Endothelial cell of umbilical vein (primary cell): ENCODE data around the gene NXPE3.

Experiments used
- CTCF ChIP-seq, 2 donors: IDR thresholded peaks; 1 replicate in 1 of 2; 2 replicates in 1 of 2; pipeline ENCODE4 v1.5.1; 2011; ENCODE audit warnings: low read length in 2 of 2, mild to moderate bottlenecking in 2 of 2, moderate library complexity in 2 of 2, control low read depth in 1 of 2, inconsistent platforms in 1 of 2, low read depth in 1 of 2; ENCODE audit not compliant: insufficient read depth in 1 of 2; ENCODE audit errors: extremely low read depth in 1 of 2
- EZH2 ChIP-seq: IDR thresholded peaks from 2 replicates; pipeline ENCODE4 v1.6.1; 2012; ENCODE audit warnings: borderline replicate concordance, low read depth, mild to moderate bottlenecking, moderate library complexity, low read length, inconsistent platforms; ENCODE audit not compliant: severe bottlenecking
- GATA2 ChIP-seq: IDR thresholded peaks from 2 replicates; pipeline ENCODE4 v1.7.0; 2011; ENCODE audit warnings: low read depth, mild to moderate bottlenecking, moderate library complexity, mixed read lengths, low read length; ENCODE audit not compliant: insufficient read length, insufficient read depth
- JUN ChIP-seq: IDR thresholded peaks from 2 replicates; pipeline ENCODE4 v1.6.1; 2011; ENCODE audit warnings: borderline replicate concordance, low read depth; ENCODE audit not compliant: insufficient read length, insufficient read depth
- MAX ChIP-seq: IDR thresholded peaks from 2 replicates; pipeline ENCODE4 v1.6.1; 2011; ENCODE audit not compliant: insufficient read depth, insufficient read length
- MYC ChIP-seq: IDR thresholded peaks from one replicate; pipeline ENCODE4 v1.6.1; 2011; ENCODE audit warnings: mild to moderate bottlenecking, low read depth, low read length
- POLR2A ChIP-seq: IDR thresholded peaks from 2 replicates; pipeline ENCODE4 v1.6.1; 2012; ENCODE audit warnings: low read depth, mild to moderate bottlenecking, control low read depth, low read length
- POLR2AphosphoS5 ChIP-seq: IDR thresholded peaks from 2 replicates; pipeline ENCODE4 v1.6.1; 2012; ENCODE audit warnings: low read depth, mild to moderate bottlenecking, control low read depth, low read length, moderate library complexity; ENCODE audit not compliant: insufficient read depth

GRCh38 chr3:101862416-101863165, 83.6 kb downstream of the NXPE3 start:
- peak; percentile 65 for TF ChIP-seq POLR2A
- TF ChIP-seq CTCF (IDR thresholded peaks at IDR 0.05; ENCODE audit: extremely low read depth in 1 of 2, insufficient read depth in 1 of 2, low read depth in 1 of 2, low read length in 2 of 2) = no peak
- no peak for TF ChIP-seq MAX
- TF ChIP-seq POLR2AphosphoS5 = peak; percentile 39
- no peak for TF ChIP-seq MYC
- no peak for TF ChIP-seq EZH2
- TF ChIP-seq JUN = no peak
- TF ChIP-seq GATA2 = no peak
